Endothelial cell of umbilical vein (primary cell): Measurements from ENCODE around the gene GOLT1A. TPM values are rescaled to one million over a fixed set of nuclear protein-coding genes. Genes with fewer than 3 reads are reported as not detected.

Experiments
- BruUV-seq: library from RNA; stranded (reverse); fragments of 400-500 nt; replicated peaks from 2 replicates; lab custom pipeline; 2021; lab: Mats Ljungman, UMichigan
- CTCF ChIA-PET: fragments of 300-600, 350-600 bp; sonication (Branson Sonifier 250); formaldehyde crosslinking; loops from one replicate; lab custom pipeline; 2021; ENCODE audit warnings: antibody characterized with exemption, inconsistent platforms; lab: Charles Lee
- POLR2A ChIA-PET: fragments of 300-600, 350-600 bp; sonication (Branson Sonifier 250); formaldehyde crosslinking; loops from one replicate; lab custom pipeline; 2021; ENCODE audit warnings: antibody characterized with exemption, inconsistent platforms; lab: Charles Lee
- DNase-seq: peaks from one replicate; pipeline ENCODE4 v3.0.0-alpha.2; 2011; ENCODE audit warnings: low read depth, low spot score
- FAIRE-seq: peaks from 2 replicates; lab custom pipeline; 2011; peaks lifted over from hg19 to GRCh38; lab: Jason Lieb, UNC
- H2AFZ ChIP-seq: 2 replicates; pipeline ENCODE4 v1.6.0; 2012; ENCODE audit warnings: low read depth, low read length, control low read depth, inconsistent platforms
- H3K27ac ChIP-seq: 2 replicates; pipeline ENCODE4 v1.5.1; 2011; ENCODE audit warnings: low read depth, mild to moderate bottlenecking, control low read depth, low read length, moderate library complexity; ENCODE audit not compliant: insufficient read depth
- H3K27me3 ChIP-seq, 2 experiments: 2 replicates each; pipeline versions ENCODE4 v1.6.0 to v1.6.1; 2011; ENCODE audit warnings: low read length in 2 of 2, mixed read lengths in 1 of 2; ENCODE audit not compliant: control insufficient read depth in 2 of 2, insufficient read depth in 2 of 2
- H3K36me3 ChIP-seq, 2 experiments: 2 replicates in 1 of 2; 3 replicates in 1 of 2; pipeline ENCODE4 v1.5.1; 2011; ENCODE audit warnings: low read length in 2 of 2, mild to moderate bottlenecking in 1 of 2, moderate library complexity in 1 of 2; ENCODE audit not compliant: control insufficient read depth in 2 of 2, insufficient read depth in 2 of 2; ENCODE audit errors: extremely low read depth in 1 of 2
- H3K4me1 ChIP-seq: 3 replicates; pipeline ENCODE4 v1.5.1; 2011; ENCODE audit warnings: mild to moderate bottlenecking, low read length; ENCODE audit not compliant: control insufficient read depth, insufficient read depth; ENCODE audit errors: extremely low read depth
- H3K4me2 ChIP-seq: 2 replicates; pipeline ENCODE4 v1.6.1; 2011; ENCODE audit warnings: low read length, control low read depth, mixed read lengths; ENCODE audit not compliant: insufficient read depth
- H3K4me3 ChIP-seq, 3 experiments: fragments of 200-600 bp in 1 of 3; sonication (generic), shearing (Covaris generic) in 1 of 3; replicated peaks in 1 of 3; 2 replicates each; pipeline ENCODE4 v1.5.1; 2011 to 2016; ENCODE audit warnings: control low read depth in 3 of 3, low read length in 3 of 3, mild to moderate bottlenecking in 2 of 3, inconsistent platforms in 1 of 3, low read depth in 1 of 3, moderate library complexity in 1 of 3; ENCODE audit not compliant: insufficient read depth in 1 of 3
- H3K79me2 ChIP-seq: 2 replicates; pipeline ENCODE4 v1.6.0; 2012; ENCODE audit warnings: low read length, inconsistent platforms; ENCODE audit not compliant: control insufficient read depth, insufficient read depth
- H3K9ac ChIP-seq: replicated peaks from 2 replicates; pipeline ENCODE3; 2011; ENCODE audit warnings: low read length, control low read depth; ENCODE audit not compliant: insufficient read depth; ENCODE audit errors: extremely low read depth
- H3K9me1 ChIP-seq: replicated peaks from 3 replicates; pipeline ENCODE4 v1.6.0; 2011; ENCODE audit warnings: mild to moderate bottlenecking, low read length; ENCODE audit not compliant: control insufficient read depth, insufficient read depth; ENCODE audit errors: extremely low read depth
- H3K9me3 ChIP-seq: replicated peaks from 2 replicates; pipeline ENCODE4 v1.5.1; 2012; ENCODE audit warnings: low read length, inconsistent platforms; ENCODE audit not compliant: control insufficient read depth, insufficient read depth
- H4K20me1 ChIP-seq: replicated peaks from 2 replicates; pipeline ENCODE3; 2011; ENCODE audit warnings: mild to moderate bottlenecking, low read length; ENCODE audit not compliant: control insufficient read depth, insufficient read depth; ENCODE audit errors: extremely low read depth
- CTCF ChIP-seq, 2 donors: IDR thresholded peaks; 1 replicate in 1 of 2; 2 replicates in 1 of 2; pipeline ENCODE4 v1.5.1; 2011; ENCODE audit warnings: low read length in 2 of 2, mild to moderate bottlenecking in 2 of 2, moderate library complexity in 2 of 2, control low read depth in 1 of 2, inconsistent platforms in 1 of 2, low read depth in 1 of 2; ENCODE audit not compliant: insufficient read depth in 1 of 2; ENCODE audit errors: extremely low read depth in 1 of 2
- EZH2 ChIP-seq: IDR thresholded peaks from 2 replicates; pipeline ENCODE4 v1.6.1; 2012; ENCODE audit warnings: borderline replicate concordance, low read depth, mild to moderate bottlenecking, moderate library complexity, low read length, inconsistent platforms; ENCODE audit not compliant: severe bottlenecking
- FOS ChIP-seq: IDR thresholded peaks from 2 replicates; pipeline ENCODE4 v1.6.1; 2011; ENCODE audit warnings: mild to moderate bottlenecking, low read length, moderate library complexity, borderline replicate concordance; ENCODE audit not compliant: insufficient read depth
- GATA2 ChIP-seq: IDR thresholded peaks from 2 replicates; pipeline ENCODE4 v1.7.0; 2011; ENCODE audit warnings: low read depth, mild to moderate bottlenecking, moderate library complexity, mixed read lengths, low read length; ENCODE audit not compliant: insufficient read length, insufficient read depth
- JUN ChIP-seq: IDR thresholded peaks from 2 replicates; pipeline ENCODE4 v1.6.1; 2011; ENCODE audit warnings: borderline replicate concordance, low read depth; ENCODE audit not compliant: insufficient read length, insufficient read depth
- MAX ChIP-seq: IDR thresholded peaks from 2 replicates; pipeline ENCODE4 v1.6.1; 2011; ENCODE audit not compliant: insufficient read depth, insufficient read length
- MYC ChIP-seq: IDR thresholded peaks from one replicate; pipeline ENCODE4 v1.6.1; 2011; ENCODE audit warnings: mild to moderate bottlenecking, low read depth, low read length
- POLR2A ChIP-seq: IDR thresholded peaks from 2 replicates; pipeline ENCODE4 v1.6.1; 2012; ENCODE audit warnings: low read depth, mild to moderate bottlenecking, control low read depth, low read length
- POLR2AphosphoS5 ChIP-seq: IDR thresholded peaks from 2 replicates; pipeline ENCODE4 v1.6.1; 2012; ENCODE audit warnings: low read depth, mild to moderate bottlenecking, control low read depth, low read length, moderate library complexity; ENCODE audit not compliant: insufficient read depth
- dilution Hi-C: fragments of 300-500 bp; cut with MboI; formaldehyde crosslinking; loops from one replicate; pipeline ENCODE4 v1.15.0; 2019; ENCODE audit warnings: low sequenced_read_pairs; ENCODE audit not compliant: extremely low pct_ligation_motif_present
- intact Hi-C: fragments of 100-400 bp; cut with micrococcal nuclease; formaldehyde crosslinking; loops from one replicate; pipeline ENCODE4 v1.10.0; 2022
- polyA plus RNA-seq, 4 experiments: library from polyadenylated mRNA; depleted of rRNA in 3 of 4; stranded (reverse) in 3 of 4; unstranded in 1 of 4; fragments of >200 nt; gene quantifications; 2 replicates each; pipeline versions ENCODE4 v1.2.1 to v1.2.3, GENCODE V29; 2011 to 2012; ENCODE audit warnings: missing spikeins in 1 of 4
- total RNA-seq: library from RNA; stranded (reverse); gene quantifications from 2 replicates; pipeline ENCODE4 v1.2.3, GENCODE V29; 2021

GOLT1A gene
- total and polyA plus RNA-seq, 2 donors (not counting 3 experiments of a cell fraction or from before 2014, with no cell fraction given): not detected

- no peaks in the 10 kb centered on the region for H3K9me3 ChIP-seq
- H3K4me1 ChIP-seq: peaks cover 4% of the 10 kb centered on the region
- CTCF ChIA-PET: interaction anchor here (1.1 to 9.8 kb wide), 7 partner anchors 48 to 243 kb away, joined by 3 to 318 read pairs (median 9); partner anchors contain the start of gene PLEKHA6
- DNase-seq (no peak), FAIRE-seq (no peak)
- TF ChIP-seq JUN (no peak), CTCF (IDR thresholded peaks at IDR 0.05; ENCODE audit: extremely low read depth in 1 of 2, insufficient read depth in 1 of 2, low read depth in 1 of 2, low read length in 2 of 2) (no peak), GATA2 (no peak), FOS (no peak), POLR2A (no peak), MYC (no peak), EZH2 (no peak), MAX (no peak), POLR2AphosphoS5 (no peak)
- no TSS peak for BruUV-seq
- H2AFZ ChIP-seq: no peak overlapping the region
- no peak overlapping the region for H3K4me3 ChIP-seq
- no peak overlapping the region for H3K9ac ChIP-seq
- POLR2A ChIA-PET: no interaction called here
- dilution Hi-C loops: no loop called here
- no peaks in the 10 kb centered on the region for H3K36me3 ChIP-seq
- H3K9me1 ChIP-seq: no peaks in the 10 kb centered on the region
- H3K27ac ChIP-seq: no peak overlapping the region
- no peaks in the 10 kb centered on the region for H3K79me2 ChIP-seq
- no peaks in the 10 kb centered on the region for H4K20me1 ChIP-seq
- H3K27me3 ChIP-seq: no peaks in the 10 kb centered on the region
- no peak overlapping the region for H3K4me2 ChIP-seq
- intact Hi-C loops: loop anchor here (2.0 to 5.0 kb wide), 2 partner anchors 45 to 243 kb away; no protein-coding TSS in a partner anchor
Observed at GRCh38 chr1:204259782-204260181, 46.0 kb upstream of the GOLT1A start.
